Measurements from ENCODE around the gene CTAG1B.

Gene CTAG1B

GRCh38 chrX:154655786-154656185 lies 36.7 kb upstream of the CTAG1B start:
- no peak for ATAC-seq
- no peak for TF ChIP-seq POU6F1 (CRISPR knock-in tag; IDR thresholded peaks at IDR 0.05; ENCODE audit: borderline replicate concordance, low read depth)
- TF ChIP-seq TSHZ2 (CRISPR knock-in tag; IDR thresholded peaks at IDR 0.05), result no peak
- TF ChIP-seq PPARA (CRISPR knock-in tag; IDR thresholded peaks at IDR 0.05; ENCODE audit: borderline replicate concordance), result no peak

GRCh38 chrX:154655346-154655745 lies 36.3 kb upstream of the CTAG1B start:
- no peak for ATAC-seq
- TF ChIP-seq ZNF8 (CRISPR knock-in tag; IDR thresholded peaks at IDR 0.05), result no peak
- no peak for TF ChIP-seq ESRRG (CRISPR knock-in tag; IDR thresholded peaks at IDR 0.05)
- TF ChIP-seq SNAI2 (CRISPR knock-in tag; IDR thresholded peaks at IDR 0.05), result no peak
- no peak for TF ChIP-seq RARB (CRISPR knock-in tag; IDR thresholded peaks at IDR 0.05)
- no peak for TF ChIP-seq ZFP30 (CRISPR knock-in tag; IDR thresholded peaks at IDR 0.05)
- TF ChIP-seq OSR1 (CRISPR knock-in tag; IDR thresholded peaks at IDR 0.05), result no peak

- ATAC-seq, result no peak
- TF ChIP-seq ZNF8 (CRISPR knock-in tag; IDR thresholded peaks at IDR 0.05) (no peak), OSR1 (CRISPR knock-in tag; IDR thresholded peaks at IDR 0.05) (no peak), SNAI2 (CRISPR knock-in tag; IDR thresholded peaks at IDR 0.05) (no peak), POU6F1 (CRISPR knock-in tag; IDR thresholded peaks at IDR 0.05; ENCODE audit: borderline replicate concordance, low read depth) (no peak), TOX (CRISPR knock-in tag; IDR thresholded peaks at IDR 0.05; ENCODE audit: borderline replicate concordance) (no peak), PATZ1 (CRISPR knock-in tag; IDR thresholded peaks at IDR 0.05; ENCODE audit: borderline replicate concordance) (no peak), ZFP30 (CRISPR knock-in tag; IDR thresholded peaks at IDR 0.05) (no peak), BACH2 (CRISPR knock-in tag; IDR thresholded peaks at IDR 0.05; ENCODE audit: borderline replicate concordance) (no peak), TCF4 (CRISPR knock-in tag; IDR thresholded peaks at IDR 0.05; ENCODE audit: borderline replicate concordance) (no peak), RARB (CRISPR knock-in tag; IDR thresholded peaks at IDR 0.05) (no peak), CSDC2 (CRISPR knock-in tag; IDR thresholded peaks at IDR 0.05) (no peak), ESRRG (CRISPR knock-in tag; IDR thresholded peaks at IDR 0.05) (no peak), TSHZ2 (CRISPR knock-in tag; IDR thresholded peaks at IDR 0.05) (no peak), PPARA (CRISPR knock-in tag; IDR thresholded peaks at IDR 0.05; ENCODE audit: borderline replicate concordance) (no peak), ZNF70 (CRISPR knock-in tag; IDR thresholded peaks at IDR 0.05) (no peak), ZNF565 (CRISPR knock-in tag; conservative IDR thresholded peaks at IDR 0.05; ENCODE audit: low read depth) (no peak), CREB5 (CRISPR knock-in tag; IDR thresholded peaks at IDR 0.05; ENCODE audit: low read depth) (no peak), ZFP3 (CRISPR knock-in tag; IDR thresholded peaks at IDR 0.05) (no peak), ISL1 (CRISPR knock-in tag; IDR thresholded peaks at IDR 0.05) (no peak)
Observed at GRCh38 chrX:154654925-154655324, 35.8 kb upstream of the CTAG1B start.
